IMR-90 (cell line): ENCODE results near the gene PALLD. TPM values are rescaled to one million over a fixed set of nuclear protein-coding genes. Genes with fewer than 3 reads are reported as not detected.

Experiments
- ATAC-seq: fragments of 200-7000 bp; cut with Tn5 transposase; 2 replicates; pipeline ENCODE4 v1.9.1; 2020; ENCODE audit warnings: low read depth, mild to moderate bottlenecking, moderate library complexity
- BruUV-seq: library from RNA; stranded (reverse); fragments of 400-500 nt; replicated peaks from 2 replicates; lab custom pipeline; 2021; lab: Mats Ljungman, UMichigan
- CTCF ChIA-PET: fragments of 300-600 bp; formaldehyde crosslinking; extraction: SDS; loops from one replicate; lab custom pipeline; 2021; ENCODE audit warnings: antibody characterized with exemption; lab: Yijun Ruan, JAX
- POLR2A ChIA-PET: fragments of 300-600 bp; sonication (Branson Sonifier 250); formaldehyde crosslinking; loops from one replicate; lab custom pipeline; 2022; ENCODE audit warnings: antibody characterized with exemption; ENCODE audit not compliant: unreplicated experiment; lab: Charles Lee
- DNase-seq: peaks from one replicate; pipeline ENCODE4 v3.0.0; 2013
- H2AFZ ChIP-seq: replicated peaks from 2 replicates; pipeline ENCODE3; 2013; ENCODE audit warnings: low read length, mild to moderate bottlenecking; ENCODE audit not compliant: poor library complexity
- H2AK5ac ChIP-seq: 2 replicates; pipeline ENCODE4 v1.6.1; 2013; ENCODE audit warnings: low read depth, low read length, inconsistent platforms
- H2AK9ac ChIP-seq: replicated peaks from 2 replicates; pipeline ENCODE3; 2013; ENCODE audit warnings: mild to moderate bottlenecking, low read depth, low read length, moderate library complexity; ENCODE audit not compliant: poor library complexity
- H2BK120ac ChIP-seq: 2 replicates; pipeline ENCODE4 v1.6.1; 2013; ENCODE audit warnings: low read depth, low read length, inconsistent platforms
- H2BK15ac ChIP-seq: 3 replicates; pipeline ENCODE4 v1.6.1; 2013; ENCODE audit warnings: low read depth, low read length, inconsistent platforms
- H2BK20ac ChIP-seq: 2 replicates; pipeline ENCODE4 v1.6.1; 2013; ENCODE audit warnings: low read depth, mild to moderate bottlenecking, inconsistent platforms, low read length, moderate library complexity
- H2BK5ac ChIP-seq: 2 replicates; pipeline ENCODE4 v1.6.1; 2013; ENCODE audit warnings: mild to moderate bottlenecking, low read depth, low read length, inconsistent platforms; ENCODE audit not compliant: poor library complexity, severe bottlenecking
- H3K14ac ChIP-seq: replicated peaks from 2 replicates; pipeline ENCODE4 v1.6.1; 2013; ENCODE audit warnings: low read depth, low read length, inconsistent platforms
- H3K18ac ChIP-seq: 2 replicates; pipeline ENCODE4 v1.6.1; 2013; ENCODE audit warnings: low read depth, low read length, control low read depth
- H3K23ac ChIP-seq: 2 replicates; pipeline ENCODE4 v1.6.1; 2013; ENCODE audit warnings: low read depth, low read length, inconsistent platforms
- H3K27ac ChIP-seq: 2 replicates; pipeline ENCODE4 v1.5.1; 2013; ENCODE audit warnings: mild to moderate bottlenecking, control low read depth, low read length; ENCODE audit not compliant: insufficient read depth
- H3K27me3 ChIP-seq: 2 replicates; pipeline ENCODE4 v1.6.1; 2013; ENCODE audit warnings: low read length; ENCODE audit not compliant: control insufficient read depth, insufficient read depth
- H3K36me3 ChIP-seq: 2 replicates; pipeline ENCODE4 v1.6.1; 2013; ENCODE audit warnings: low read length, mixed read lengths; ENCODE audit not compliant: control insufficient read depth, insufficient read depth
- H3K4ac ChIP-seq: 2 replicates; pipeline ENCODE4 v1.6.1; 2013; ENCODE audit warnings: low read depth, low read length, inconsistent platforms
- H3K4me1 ChIP-seq: 2 replicates; pipeline ENCODE4 v1.6.1; 2013; ENCODE audit warnings: low read length, mixed read lengths; ENCODE audit not compliant: control insufficient read depth, insufficient read depth
- H3K4me2 ChIP-seq: 2 replicates; pipeline ENCODE4 v1.6.1; 2013; ENCODE audit warnings: low read depth, mild to moderate bottlenecking, control low read depth, low read length, moderate library complexity
- H3K4me3 ChIP-seq: 2 replicates; pipeline ENCODE4 v1.5.1; 2013; ENCODE audit warnings: low read depth, mild to moderate bottlenecking, control low read depth, low read length, moderate library complexity; ENCODE audit not compliant: insufficient read depth
- H3K56ac ChIP-seq: 2 replicates; pipeline ENCODE4 v1.6.1; 2013; ENCODE audit warnings: low read length, inconsistent platforms; ENCODE audit not compliant: insufficient read depth; ENCODE audit errors: extremely low read depth
- H3K79me1 ChIP-seq, 2 experiments: 2 replicates each; pipeline ENCODE4 v1.6.1; 2013; ENCODE audit warnings: low read length in 2 of 2, inconsistent platforms in 1 of 2, low read depth in 1 of 2
- H3K9ac ChIP-seq: 2 replicates; pipeline ENCODE4 v1.6.1; 2013; ENCODE audit warnings: low read depth, low read length, control low read depth
- H3K9me1 ChIP-seq: 2 replicates; pipeline ENCODE4 v1.6.1; 2013; ENCODE audit warnings: low read length, inconsistent platforms; ENCODE audit not compliant: insufficient read depth
- H3K9me3 ChIP-seq: 2 replicates; pipeline ENCODE4 v1.6.1; 2013; ENCODE audit warnings: low read length; ENCODE audit not compliant: control insufficient read depth, insufficient read depth
- H4K20me1 ChIP-seq: 2 replicates; pipeline ENCODE4 v1.6.1; 2013; ENCODE audit warnings: low read length, inconsistent platforms; ENCODE audit not compliant: insufficient read depth
- H4K5ac ChIP-seq: 2 replicates; pipeline ENCODE4 v1.6.1; 2013; ENCODE audit warnings: mild to moderate bottlenecking, low read depth, low read length, control low read depth
- H4K8ac ChIP-seq, 2 experiments: 2 replicates each; pipeline ENCODE4 v1.6.1; 2013; ENCODE audit warnings: low read depth in 2 of 2, low read length in 2 of 2, control low read depth in 1 of 2, inconsistent platforms in 1 of 2
- H4K91ac ChIP-seq: 2 replicates; pipeline ENCODE4 v1.6.1; 2013; ENCODE audit warnings: low read depth, low read length, inconsistent platforms; ENCODE audit not compliant: insufficient read depth
- CEBPB ChIP-seq: IDR thresholded peaks from 2 replicates; pipeline ENCODE4 v1.6.1; 2012; ENCODE audit warnings: low read depth, low read length, improper control_type of control experiment
- FOS ChIP-seq: fragments of 150-350 bp; IDR thresholded peaks from 2 replicates; pipeline ENCODE4 v1.6.1; 2016; ENCODE audit warnings: low read depth, low read length
- POLR2A ChIP-seq: IDR thresholded peaks from 2 replicates; pipeline ENCODE4 v1.6.1; 2012; ENCODE audit warnings: mild to moderate bottlenecking, low read depth, low read length
- RAD21 ChIP-seq: IDR thresholded peaks from 2 replicates; pipeline ENCODE4 v1.6.1; 2012; ENCODE audit warnings: low read length, improper control_type of control experiment
- WGBS, 2 experiments: methylation state at CpG; one replicate each; pipeline versions ENCODE4 v1.1.5 to v1.1.7; 2013; ENCODE audit warnings: missing lambda C conversion rate in 2 of 2; ENCODE audit not compliant: insufficient read length in 1 of 2; ENCODE audit errors: extremely low coverage in 2 of 2; 5-methylcytosine and 5-hydroxymethylcytosine counted together
- dilution Hi-C: fragments of 300-500 bp; cut with HindIII; formaldehyde crosslinking; loops from one replicate; pipeline ENCODE4 v1.14.3; 2018; ENCODE audit warnings: low sequenced_read_pairs; ENCODE audit not compliant: unreplicated experiment
- in situ Hi-C: fragments of 300-500 bp; cut with MboI; formaldehyde crosslinking; loops from 3 replicates; pipeline ENCODE4 v1.14.3; 2019; ENCODE audit warnings: low sequenced_read_pairs, inconsistent platforms, mixed read lengths
- intact Hi-C: fragments of 100-400 bp; cut with micrococcal nuclease; formaldehyde crosslinking; loops from 2 replicates; pipeline ENCODE4 v1.10.0; 2022
- polyA plus RNA-seq, 3 experiments: library from polyadenylated mRNA; depleted of rRNA; stranded (reverse); fragments of >200 nt; gene quantifications; 2 replicates each; pipeline ENCODE4 v1.2.3, GENCODE V29; 2012; ENCODE audit warnings: low replicate concordance in 1 of 3
- total RNA-seq: library from RNA; depleted of rRNA; stranded (reverse); fragments of >200 nt; gene quantifications from 2 replicates; pipeline ENCODE4 v1.2.3, GENCODE V29; 2012
- TF ChIP-seq, protein P1 (sequence below): conservative IDR thresholded peaks from 2 replicates; pipeline ENCODE4 v1.5.1; 2012; ENCODE audit warnings: mild to moderate bottlenecking, low read depth, low read length, improper control_type of control experiment
- TF ChIP-seq, protein P2 (sequence below): fragments of 150-350 bp; IDR thresholded peaks from 2 replicates; pipeline ENCODE4 v1.6.1; 2017; ENCODE audit warnings: mild to moderate bottlenecking, antibody characterized with exemption, low read length, low read depth

The PALLD gene
- total and polyA plus RNA-seq, 2 of the 4 experiments (the other 2 are of a cell fraction): 91.0 to 91.9 TPM

DNA sequence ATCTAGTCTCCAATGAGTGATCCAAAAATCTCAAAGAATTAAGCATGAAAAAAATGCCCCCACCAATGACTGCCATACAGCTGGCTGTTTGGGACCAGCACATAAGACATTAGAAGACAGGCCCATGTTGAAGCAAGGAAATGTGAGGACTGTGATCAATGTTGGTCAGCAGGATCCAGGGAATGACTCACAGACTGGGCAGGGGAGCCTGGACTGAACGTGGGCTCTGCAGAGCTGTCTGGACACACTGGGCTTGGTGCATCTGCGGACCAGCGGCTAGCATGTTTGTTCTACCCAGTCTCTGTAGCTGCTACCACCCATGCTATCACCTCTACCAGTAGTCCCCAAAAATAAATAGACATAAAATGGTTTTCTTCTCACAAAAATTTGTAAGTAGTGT is 108.6 kb downstream of the PALLD start:
- Histone ChIP-seq H3K4ac (no peak overlapping the region), H3K18ac (no peak overlapping the region), H2BK120ac (peak overlapping the region; percentile 1; the same call in 1 of the 2 replicates), H4K91ac (no peak overlapping the region), H2AFZ (no peak overlapping the region), H3K56ac (no peak overlapping the region), H2AK5ac (no peak overlapping the region), H3K4me1 (peaks cover 4% of the 10 kb centered on the region; the same call in 1 of the 2 replicates), H3K9ac (no peak overlapping the region), H3K4me3 (no peak overlapping the region), H4K20me1 (no peaks in the 10 kb centered on the region), H2BK5ac (no peak overlapping the region), H3K9me3 (no peaks in the 10 kb centered on the region), H3K9me1 (0 out of 2 replicates have a peak, but pooled peaks cover 6% of the 10 kb centered on the region), H4K5ac (no peak overlapping the region), H3K79me1 (no peaks in the 10 kb centered on the region), H3K4me2 (no peak overlapping the region), H3K14ac (no peak overlapping the region), H4K8ac (no peak overlapping the region), H2BK15ac (no peak overlapping the region), H3K27me3 (no peaks in the 10 kb centered on the region), H2AK9ac (no peak overlapping the region), H3K23ac (no peak overlapping the region), H3K27ac (no peak overlapping the region), H2BK20ac (peak overlapping the region; percentile 54; the same call in 1 of the 2 replicates), H3K36me3 (no peaks in the 10 kb centered on the region)
- dilution Hi-C loops (no loop called here), in situ Hi-C loops (no loop called here), intact Hi-C loops (no loop called here)
- DNase-seq: peak; percentile 83
- WGBS, 2 experiments: 0% methylated on average over 1 of the region's 3 CpGs; no CpG with 5 or more reads in 1 of the 2 experiments
- ATAC-seq: peak; percentile 86
- ChIA-PET CTCF (interaction anchor here (1.3 to 1.6 kb wide), 2 partner anchors 20 to 27 kb away, joined by 6 read pairs; no protein-coding TSS in a partner anchor), POLR2A (no interaction called here)
- BruUV-seq: no TSS peak
- no peak for TF ChIP-seq CEBPB
- TF ChIP-seq RAD21: no peak
- TF ChIP-seq, protein P1, sequence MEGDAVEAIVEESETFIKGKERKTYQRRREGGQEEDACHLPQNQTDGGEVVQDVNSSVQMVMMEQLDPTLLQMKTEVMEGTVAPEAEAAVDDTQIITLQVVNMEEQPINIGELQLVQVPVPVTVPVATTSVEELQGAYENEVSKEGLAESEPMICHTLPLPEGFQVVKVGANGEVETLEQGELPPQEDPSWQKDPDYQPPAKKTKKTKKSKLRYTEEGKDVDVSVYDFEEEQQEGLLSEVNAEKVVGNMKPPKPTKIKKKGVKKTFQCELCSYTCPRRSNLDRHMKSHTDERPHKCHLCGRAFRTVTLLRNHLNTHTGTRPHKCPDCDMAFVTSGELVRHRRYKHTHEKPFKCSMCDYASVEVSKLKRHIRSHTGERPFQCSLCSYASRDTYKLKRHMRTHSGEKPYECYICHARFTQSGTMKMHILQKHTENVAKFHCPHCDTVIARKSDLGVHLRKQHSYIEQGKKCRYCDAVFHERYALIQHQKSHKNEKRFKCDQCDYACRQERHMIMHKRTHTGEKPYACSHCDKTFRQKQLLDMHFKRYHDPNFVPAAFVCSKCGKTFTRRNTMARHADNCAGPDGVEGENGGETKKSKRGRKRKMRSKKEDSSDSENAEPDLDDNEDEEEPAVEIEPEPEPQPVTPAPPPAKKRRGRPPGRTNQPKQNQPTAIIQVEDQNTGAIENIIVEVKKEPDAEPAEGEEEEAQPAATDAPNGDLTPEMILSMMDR: no peak
- TF ChIP-seq, protein P2, sequence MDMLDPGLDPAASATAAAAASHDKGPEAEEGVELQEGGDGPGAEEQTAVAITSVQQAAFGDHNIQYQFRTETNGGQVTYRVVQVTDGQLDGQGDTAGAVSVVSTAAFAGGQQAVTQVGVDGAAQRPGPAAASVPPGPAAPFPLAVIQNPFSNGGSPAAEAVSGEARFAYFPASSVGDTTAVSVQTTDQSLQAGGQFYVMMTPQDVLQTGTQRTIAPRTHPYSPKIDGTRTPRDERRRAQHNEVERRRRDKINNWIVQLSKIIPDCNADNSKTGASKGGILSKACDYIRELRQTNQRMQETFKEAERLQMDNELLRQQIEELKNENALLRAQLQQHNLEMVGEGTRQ: no peak
- TF ChIP-seq POLR2A: no peak
- peak; percentile 69 for TF ChIP-seq FOS
